Mesothelial cell of epicardium (in vitro differentiated cells): Measurements from ENCODE around the gene CHMP4B. TPM values are rescaled to one million over a fixed set of nuclear protein-coding genes. Genes with fewer than 3 reads are reported as not detected.
A peak's percentile ranks its signal among the peaks of the same experiment; 100 is the strongest.

Experiments
- DNase-seq, 2 experiments: peaks; one replicate each; pipeline ENCODE4 v3.0.0; 2021; ENCODE audit warnings: low spot score in 2 of 2; ENCODE audit not compliant: unreplicated experiment in 2 of 2
- H3K27ac Mint-ChIP-seq: 2 replicates; pipeline ENCODE4 v1.8.0; 2021; ENCODE audit warnings: mixed read lengths
- H3K27me3 Mint-ChIP-seq: 2 replicates; pipeline ENCODE4 v1.8.0; 2021; ENCODE audit warnings: low read depth, mixed read lengths
- H3K36me3 Mint-ChIP-seq: 2 replicates; pipeline ENCODE4 v1.8.0; 2021; ENCODE audit warnings: mixed read lengths
- H3K4me1 Mint-ChIP-seq: 2 replicates; pipeline ENCODE4 v1.8.0; 2021; ENCODE audit warnings: mixed read lengths
- H3K4me3 Mint-ChIP-seq: 2 replicates; pipeline ENCODE4 v1.8.0; 2021; ENCODE audit warnings: mild to moderate bottlenecking, moderate library complexity, mixed read lengths
- H3K9me3 Mint-ChIP-seq: 2 replicates; pipeline ENCODE4 v1.8.0; 2021; ENCODE audit warnings: mixed read lengths
- CTCF ChIP-seq: fragments of 200-600 bp; sonication (generic); IDR thresholded peaks from one replicate; pipeline ENCODE4 v1.5.0; 2021; ENCODE audit warnings: antibody characterized with exemption; ENCODE audit not compliant: unreplicated experiment
- total RNA-seq: library from RNA; stranded (reverse); gene quantifications from 3 replicates; pipeline ENCODE4 v1.2.1, GENCODE V29; 2021

Gene CHMP4B
- total RNA-seq, 1 donor from 2014 or later: 76.9 TPM

- H3K4me3 Mint-ChIP-seq: no peak overlapping the region
- H3K27me3 Mint-ChIP-seq: no peaks in the 10 kb centered on the region
- H3K9me3 Mint-ChIP-seq: no peaks in the 10 kb centered on the region
- peaks cover 15% of the 10 kb centered on the region for H3K4me1 Mint-ChIP-seq
- peaks cover 5% of the 10 kb centered on the region for H3K36me3 Mint-ChIP-seq
- H3K27ac Mint-ChIP-seq: no peak overlapping the region
- no peak for DNase-seq
- TF ChIP-seq CTCF: no peak
Observed at GRCh38 chr20:33784225-33784624, 26.9 kb upstream of the CHMP4B start.

GRCh38 chr20:33785503-33785902 lies 25.6 kb upstream of the CHMP4B start:
- no peak for DNase-seq
- peaks cover 25% of the 10 kb centered on the region for H3K4me1 Mint-ChIP-seq
- no peak for TF ChIP-seq CTCF
- no peaks in the 10 kb centered on the region for H3K9me3 Mint-ChIP-seq
- H3K4me3 Mint-ChIP-seq: no peak overlapping the region
- peaks cover 2% of the 10 kb centered on the region for H3K36me3 Mint-ChIP-seq
- no peaks in the 10 kb centered on the region for H3K27me3 Mint-ChIP-seq
- no peak overlapping the region for H3K27ac Mint-ChIP-seq

GRCh38 chr20:33787253-33787891 lies 23.8 kb upstream of the CHMP4B start:
- no peak overlapping the region for H3K4me3 Mint-ChIP-seq
- peaks cover 4% of the 10 kb centered on the region for H3K36me3 Mint-ChIP-seq
- no peak for DNase-seq
- H3K27ac Mint-ChIP-seq: peak overlapping the region; percentile 67
- no peaks in the 10 kb centered on the region for H3K9me3 Mint-ChIP-seq
- no peaks in the 10 kb centered on the region for H3K27me3 Mint-ChIP-seq
- TF ChIP-seq CTCF: no peak
- H3K4me1 Mint-ChIP-seq: peaks cover 26% of the 10 kb centered on the region

GRCh38 chr20:33788351-33789049 lies 22.6 kb upstream of the CHMP4B start:
- no peak for DNase-seq
- Mint-ChIP-seq H3K27ac (peak overlapping the region; percentile 93), H3K4me3 (no peak overlapping the region), H3K4me1 (peaks cover 29% of the 10 kb centered on the region), H3K36me3 (peaks cover 4% of the 10 kb centered on the region), H3K27me3 (no peaks in the 10 kb centered on the region), H3K9me3 (no peaks in the 10 kb centered on the region)
- no peak for TF ChIP-seq CTCF

GRCh38 chr20:33789109-33789857 lies 21.9 kb upstream of the CHMP4B start:
- H3K27ac Mint-ChIP-seq: peak overlapping the region; percentile 93

More at GRCh38 chr20:33789109-33789857, 21.9 kb upstream of the CHMP4B start:
- Mint-ChIP-seq H3K27me3 (no peaks in the 10 kb centered on the region), H3K4me1 (peaks cover 29% of the 10 kb centered on the region), H3K9me3 (no peaks in the 10 kb centered on the region), H3K4me3 (no peak overlapping the region), H3K36me3 (peaks cover 4% of the 10 kb centered on the region)
- DNase-seq: peak in 1 of 2 experiments; percentile 59
- TF ChIP-seq CTCF: no peak
